Endothelial cell (in vitro differentiated cells): ENCODE data around the gene PPARA. TPM values are rescaled to one million over a fixed set of nuclear protein-coding genes. Genes with fewer than 3 reads are reported as not detected.

Experiments
- DNase-seq: peaks from one replicate; pipeline ENCODE4 v3.0.0; 2021; ENCODE audit warnings: low spot score
- H3K27ac Mint-ChIP-seq: one replicate; pipeline ENCODE4 v1.8.0; 2021; ENCODE audit warnings: mixed read lengths, inconsistent platforms; ENCODE audit not compliant: unreplicated experiment
- H3K27me3 Mint-ChIP-seq: one replicate; pipeline ENCODE4 v1.8.0; 2021; ENCODE audit warnings: mild to moderate bottlenecking, moderate library complexity, mixed read lengths, inconsistent platforms; ENCODE audit not compliant: unreplicated experiment
- H3K36me3 Mint-ChIP-seq: one replicate; pipeline ENCODE4 v1.8.0; 2021; ENCODE audit warnings: mild to moderate bottlenecking, low read depth, mixed read lengths, inconsistent platforms; ENCODE audit not compliant: unreplicated experiment
- H3K4me1 Mint-ChIP-seq: one replicate; pipeline ENCODE4 v1.8.0; 2021; ENCODE audit warnings: mild to moderate bottlenecking, mixed read lengths, inconsistent platforms; ENCODE audit not compliant: unreplicated experiment
- H3K4me3 Mint-ChIP-seq: one replicate; pipeline ENCODE4 v1.8.0; 2021; ENCODE audit warnings: mild to moderate bottlenecking, mixed read lengths, inconsistent platforms; ENCODE audit not compliant: unreplicated experiment
- H3K9me3 Mint-ChIP-seq: one replicate; pipeline ENCODE4 v1.8.0; 2021; ENCODE audit warnings: mixed read lengths, inconsistent platforms; ENCODE audit not compliant: unreplicated experiment
- CTCF ChIP-seq: fragments of 200-600 bp; sonication (generic); IDR thresholded peaks from one replicate; pipeline ENCODE4 v1.5.0; 2021; ENCODE audit warnings: antibody characterized with exemption; ENCODE audit not compliant: unreplicated experiment
- total RNA-seq: library from RNA; stranded (reverse); fragmentation: NEBNext Ultra II Directional; extraction: Animal tissue kit (Norgen Biotek cat#: 25700); gene quantifications from one replicate; pipeline ENCODE4 v1.2.1, GENCODE V29; 2021; ENCODE audit not compliant: unreplicated experiment

Gene PPARA
- total RNA-seq, 1 donor from 2014 or later: 12.6 TPM

- TF ChIP-seq CTCF: no peak
- Mint-ChIP-seq H3K27me3 (peaks cover 3% of the 10 kb centered on the region), H3K4me1 (no peaks in the 10 kb centered on the region), H3K36me3 (peaks cover 8% of the 10 kb centered on the region), H3K27ac (no peak overlapping the region), H3K9me3 (no peaks in the 10 kb centered on the region), H3K4me3 (no peak overlapping the region)
- no peak for DNase-seq
These were observed 91.2 kb downstream of the PPARA start for GRCh38 chr22:46241396-46242007.

GRCh38 chr22:46242076-46242475, 91.8 kb downstream of the PPARA start:
- H3K36me3 Mint-ChIP-seq: peaks cover 8% of the 10 kb centered on the region
- H3K27me3 Mint-ChIP-seq: peaks cover 3% of the 10 kb centered on the region
- no peak overlapping the region for H3K27ac Mint-ChIP-seq
- H3K4me1 Mint-ChIP-seq: no peaks in the 10 kb centered on the region
- no peak for DNase-seq
- H3K9me3 Mint-ChIP-seq: no peaks in the 10 kb centered on the region
- no peak overlapping the region for H3K4me3 Mint-ChIP-seq
- no peak for TF ChIP-seq CTCF

GRCh38 chr22:46244771-46245170, 94.4 kb downstream of the PPARA start:
- TF ChIP-seq CTCF: no peak
- no peak overlapping the region for H3K4me3 Mint-ChIP-seq
- no peaks in the 10 kb centered on the region for H3K36me3 Mint-ChIP-seq
- no peaks in the 10 kb centered on the region for H3K4me1 Mint-ChIP-seq
- no peak for DNase-seq
- H3K27ac Mint-ChIP-seq: no peak overlapping the region
- no peaks in the 10 kb centered on the region for H3K9me3 Mint-ChIP-seq
- H3K27me3 Mint-ChIP-seq: peaks cover 3% of the 10 kb centered on the region

- Mint-ChIP-seq H3K27me3 (peaks cover 3% of the 10 kb centered on the region), H3K9me3 (no peaks in the 10 kb centered on the region), H3K36me3 (no peaks in the 10 kb centered on the region), H3K4me3 (no peak overlapping the region), H3K4me1 (no peaks in the 10 kb centered on the region), H3K27ac (no peak overlapping the region)
- DNase-seq: no peak
- TF ChIP-seq CTCF: no peak
These were observed 95.2 kb downstream of the PPARA start for GRCh38 chr22:46245511-46245910.

GRCh38 chr22:46246178-46246577, 95.9 kb downstream of the PPARA start:
- Mint-ChIP-seq H3K9me3 (no peaks in the 10 kb centered on the region), H3K27ac (no peak overlapping the region), H3K4me3 (no peak overlapping the region), H3K4me1 (peaks cover 2% of the 10 kb centered on the region), H3K27me3 (peaks cover 5% of the 10 kb centered on the region), H3K36me3 (no peaks in the 10 kb centered on the region)
- TF ChIP-seq CTCF: no peak
- DNase-seq: no peak
